MM.1S (cell line): ENCODE measurements around the gene CHRM3.

Experiments used
- CTCF ChIP-seq: fragments of 300-600 bp; sonication (generic); IDR thresholded peaks from 2 replicates; pipeline ENCODE4 v1.5.1; 2016; ENCODE audit warnings: antibody characterized with exemption, low read length, mixed read lengths
- EZH2 ChIP-seq: fragments of 300-600 bp; sonication (generic); optimal IDR thresholded peaks from 2 replicates; pipeline ENCODE3; 2017; ENCODE audit warnings: low read depth, mild to moderate bottlenecking, antibody characterized with exemption, low read length, mixed read lengths
- EZH2phosphoT487 ChIP-seq: fragments of 300-600 bp; sonication (generic); IDR thresholded peaks from 2 replicates; pipeline ENCODE4 v1.6.1; 2018; ENCODE audit warnings: antibody characterized with exemption, low read length

GRCh38 chr1:239367196-239367810, 19.1 kb upstream of the CHRM3 start:
- TF ChIP-seq CTCF: no peak
- no peak for TF ChIP-seq EZH2
- no peak for TF ChIP-seq EZH2phosphoT487
